Activated naive CD4-positive, alpha-beta T cell treated with Interleukin-2 at 50 U/mL for 16 hours (primary cell): ENCODE measurements around the gene PLS3.
"Not testable (repeated sequence)": the region's sequence is repeated elsewhere in the genome, so short reads cannot be mapped to it uniquely, and the experiment has no call there.

ENCODE experiments used
- DNase-seq: peaks from one replicate; pipeline ENCODE4 v3.0.0-alpha.2; 2020

The PLS3 gene

DNA sequence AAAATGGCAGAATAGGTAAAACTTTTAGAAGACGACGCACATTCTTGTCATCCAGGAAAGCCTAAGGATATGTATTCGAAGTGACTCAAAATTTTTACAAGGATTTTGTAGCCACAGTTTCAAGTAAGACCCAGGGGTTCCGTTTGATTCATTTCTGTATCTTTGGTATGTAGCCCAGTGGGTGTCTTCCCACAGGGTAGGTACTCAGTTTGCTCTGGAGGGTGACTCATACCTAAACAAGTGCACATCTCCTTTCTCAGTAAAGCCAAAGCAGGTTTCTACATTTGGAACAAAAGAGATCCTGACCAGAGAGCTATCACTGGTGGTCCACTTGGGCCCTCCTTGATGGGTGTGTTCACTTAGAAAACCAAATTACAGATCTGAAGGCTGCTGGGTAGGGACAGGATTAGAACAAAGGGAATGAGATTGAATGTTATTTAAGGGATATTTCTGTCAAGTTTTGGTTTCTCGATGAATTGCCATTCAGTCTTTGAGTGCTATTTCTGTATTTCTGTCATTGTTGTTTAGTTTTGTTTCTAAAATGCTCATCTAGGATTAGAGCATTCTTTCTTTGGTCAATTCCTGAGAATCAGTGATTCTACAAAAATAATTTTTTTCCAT is 56.1 kb downstream of the PLS3 start:
- DNase-seq, result no peak

GRCh38 chrX:115622534-115622933 is 61.6 kb downstream of the PLS3 start:
- no peak for DNase-seq

- no peak for DNase-seq
Measured at GRCh38 chrX:115624916-115625315, 63.9 kb downstream of the PLS3 start.

DNA sequence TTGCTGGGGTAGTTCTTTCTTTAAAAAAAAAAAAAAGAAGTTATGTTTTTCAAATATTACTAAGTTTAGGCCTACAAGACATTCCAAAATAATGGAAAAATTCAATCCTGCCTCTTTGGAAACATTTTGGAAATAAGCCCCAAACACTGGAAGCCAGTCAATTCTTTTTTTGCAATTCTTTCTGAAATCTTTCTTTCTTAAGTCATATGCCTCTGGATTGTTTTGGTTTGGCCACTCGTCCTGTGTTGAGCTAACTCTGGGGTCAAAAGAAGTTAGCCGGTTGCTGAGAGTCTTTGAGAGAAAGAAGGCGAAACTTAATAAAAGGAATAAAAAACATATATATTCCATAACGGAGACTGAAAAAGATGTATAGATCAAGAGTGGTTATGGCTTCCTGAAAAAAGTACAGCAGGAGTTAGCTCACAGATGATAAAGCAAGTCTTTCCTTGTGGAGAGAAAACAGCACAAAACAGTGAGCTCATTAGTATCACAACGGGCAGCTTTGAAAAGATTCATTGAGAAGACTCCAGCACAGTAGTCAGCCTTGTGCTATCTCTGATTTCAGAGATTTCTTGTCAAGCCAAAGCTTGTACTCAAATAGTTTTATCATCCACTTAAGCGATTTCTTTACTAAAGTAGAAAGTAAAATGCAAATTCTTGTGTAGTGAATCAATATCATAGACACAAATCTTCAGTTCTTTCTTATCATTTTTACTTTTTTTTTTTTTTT is 64.8 kb downstream of the PLS3 start:
- DNase-seq, result no peak

DNA sequence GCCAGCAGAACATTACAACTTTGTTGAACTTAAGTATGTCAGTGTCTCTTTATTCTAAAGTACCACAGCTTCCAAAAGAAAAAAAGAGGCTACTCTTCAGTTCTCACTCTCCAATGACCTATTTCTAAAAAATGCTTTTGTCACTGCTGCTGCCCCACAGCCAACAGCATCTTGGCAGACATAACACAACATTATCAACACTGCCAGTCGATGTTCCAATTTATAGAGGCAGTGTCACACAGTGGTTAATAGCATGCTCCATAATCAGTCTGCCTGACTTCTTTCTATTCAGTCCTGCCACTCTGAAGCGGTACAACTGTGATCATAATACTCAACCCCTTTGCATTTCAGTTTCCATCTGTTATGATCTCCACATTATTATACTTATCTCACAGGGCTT is 69.2 kb downstream of the PLS3 start:
- DNase-seq, result no peak

GRCh38 chrX:115632455-115632854 is 71.5 kb downstream of the PLS3 start:
- DNase-seq, result no peak

DNA sequence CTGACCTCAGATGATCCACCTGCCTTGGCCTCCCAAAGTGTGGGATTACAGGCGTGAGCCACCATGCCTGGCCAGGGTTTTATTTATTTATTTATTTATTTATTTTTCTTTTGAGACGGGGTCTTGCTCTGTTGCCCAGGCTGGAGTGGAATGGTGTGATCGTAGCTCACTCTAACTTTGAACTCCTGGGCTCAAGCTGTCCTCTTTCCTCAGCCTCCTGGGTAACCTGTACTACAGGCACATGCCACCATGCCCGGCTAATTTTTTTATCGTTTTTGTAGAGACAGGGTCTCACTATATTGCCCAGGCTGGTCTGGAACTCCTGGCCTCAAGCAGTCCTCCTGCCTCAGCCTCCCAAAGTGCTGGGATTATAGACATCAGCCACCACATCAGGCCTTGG is 72.4 kb downstream of the PLS3 start:
- DNase-seq, result not testable (repeated sequence)

GRCh38 chrX:115639334-115639880 is 78.4 kb downstream of the PLS3 start:
- no peak for DNase-seq

DNA sequence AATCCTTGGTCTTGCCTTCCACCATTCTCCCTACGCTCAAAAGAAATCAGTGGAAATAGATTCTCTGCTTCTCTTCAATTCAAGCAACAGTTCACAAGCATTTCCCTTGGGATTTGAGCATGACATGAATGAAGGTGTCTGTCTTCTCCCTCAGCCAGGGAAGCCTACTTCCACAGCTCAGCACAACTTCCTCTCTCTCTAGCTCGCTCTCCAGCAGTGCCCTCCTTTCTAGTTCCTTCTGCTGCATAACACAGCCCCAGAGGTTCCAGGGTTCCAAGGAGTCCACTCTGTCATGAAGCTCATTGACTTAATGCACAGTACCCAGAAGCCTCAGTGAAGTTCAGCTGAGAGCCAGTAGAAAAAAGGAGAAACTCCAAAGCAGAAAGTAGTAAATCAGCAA is 81.3 kb downstream of the PLS3 start:
- no peak for DNase-seq

DNA sequence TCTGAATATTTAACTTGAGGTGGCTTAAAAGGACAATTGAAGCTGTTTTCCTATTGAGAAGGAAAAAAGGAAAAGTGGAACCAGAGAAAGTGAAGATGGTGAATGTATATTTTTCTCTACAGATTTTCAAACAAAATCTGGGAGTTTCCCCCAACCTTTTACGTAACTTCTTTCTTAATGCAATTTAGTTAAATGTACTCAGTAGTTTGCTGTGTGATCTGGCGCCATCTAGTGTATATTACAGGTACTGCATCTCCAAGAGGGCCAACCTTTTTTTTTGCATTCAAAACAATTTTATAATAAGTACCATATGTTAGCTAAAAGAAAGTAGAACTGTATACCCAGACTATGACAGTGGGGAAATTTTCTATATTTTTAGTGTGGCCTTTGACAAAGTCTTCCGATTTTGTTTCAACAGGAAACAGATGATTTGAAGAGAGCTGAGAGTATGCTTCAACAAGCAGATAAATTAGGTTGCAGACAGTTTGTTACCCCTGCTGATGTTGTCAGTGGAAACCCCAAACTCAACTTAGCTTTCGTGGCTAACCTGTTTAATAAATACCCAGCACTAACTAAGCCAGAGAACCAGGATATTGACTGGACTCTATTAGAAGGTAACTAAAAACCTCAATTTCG is 82.0 kb downstream of the PLS3 start:
- DNase-seq, result no peak

- DNase-seq, result not testable (repeated sequence)
Measured at GRCh38 chrX:115644397-115644796, 83.4 kb downstream of the PLS3 start.

GRCh38 chrX:115649461-115650063 is 88.6 kb downstream of the PLS3 start:
- no peak for DNase-seq

- DNase-seq, result no peak
Measured at GRCh38 chrX:115650449-115650848, 89.5 kb downstream of the PLS3 start.

GRCh38 chrX:115650916-115651315 is 89.9 kb downstream of the PLS3 start:
- DNase-seq, result no peak

DNA sequence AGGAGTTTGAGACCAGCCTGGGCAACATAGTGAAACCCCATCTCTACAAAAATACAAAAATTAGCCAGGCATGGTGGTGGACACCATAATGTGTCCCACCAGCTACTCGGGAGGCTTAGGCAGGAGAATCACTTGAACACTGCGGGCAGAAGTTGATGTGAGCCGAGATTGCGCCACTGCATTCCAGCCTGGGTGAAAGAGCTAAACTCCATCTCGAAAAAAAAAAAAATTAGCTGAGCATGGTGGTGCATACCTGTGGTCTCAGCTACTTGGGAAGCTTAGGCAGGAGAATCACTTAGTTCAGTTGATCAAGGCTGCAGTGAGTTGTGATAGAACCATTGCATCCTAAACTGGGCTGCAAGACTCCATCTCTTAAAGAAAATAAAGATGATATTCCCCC is 91.2 kb downstream of the PLS3 start:
- no peak for DNase-seq

GRCh38 chrX:115665122-115665521 is 104.1 kb downstream of the PLS3 start:
- DNase-seq, result no peak

- DNase-seq, result no peak
Measured at GRCh38 chrX:115679460-115679859, 118.5 kb downstream of the PLS3 start.

DNA sequence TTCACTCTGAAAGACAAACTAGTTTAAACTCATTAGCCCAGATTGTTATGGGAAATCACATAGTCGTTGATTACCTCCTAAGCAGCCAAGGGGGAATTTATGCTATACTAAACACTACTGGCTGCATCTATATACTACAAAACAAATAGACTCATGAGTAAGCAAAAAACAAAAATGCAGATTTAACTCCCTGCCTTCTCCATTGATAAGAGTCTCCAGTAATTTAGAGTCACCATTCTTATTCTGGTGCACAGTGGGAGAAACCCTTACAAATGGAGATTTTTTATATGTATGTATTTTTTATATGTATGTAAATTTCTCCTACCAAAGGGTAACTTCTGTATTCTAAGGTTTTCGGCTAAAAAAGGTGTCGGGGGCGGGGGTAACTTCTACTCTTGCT is 126.6 kb downstream of the PLS3 start:
- DNase-seq, result no peak

DNA sequence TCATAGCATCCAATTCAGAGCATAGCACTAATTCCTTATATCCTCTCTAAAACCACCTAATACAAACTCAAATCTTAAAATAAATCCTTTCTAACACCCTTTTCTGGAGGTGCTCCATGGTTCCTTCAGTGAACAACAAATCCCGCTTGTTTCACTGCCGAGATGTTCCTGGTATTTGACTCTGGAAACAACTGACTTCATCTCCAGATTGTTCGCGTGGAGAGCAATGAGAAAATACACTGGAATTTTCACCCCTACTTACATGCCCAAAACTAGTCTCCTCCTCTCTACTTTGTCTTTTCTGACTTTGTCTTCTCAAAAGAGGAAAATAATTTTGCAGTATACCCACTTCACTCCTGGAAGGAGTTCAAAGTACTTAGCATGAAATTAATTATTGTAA is 129.0 kb downstream of the PLS3 start:
- DNase-seq, result no peak

- no peak for DNase-seq
Measured at GRCh38 chrX:115690511-115691216, 129.7 kb downstream of the PLS3 start.

GRCh38 chrX:115693476-115693875 is 132.5 kb downstream of the PLS3 start:
- DNase-seq, result no peak

DNA sequence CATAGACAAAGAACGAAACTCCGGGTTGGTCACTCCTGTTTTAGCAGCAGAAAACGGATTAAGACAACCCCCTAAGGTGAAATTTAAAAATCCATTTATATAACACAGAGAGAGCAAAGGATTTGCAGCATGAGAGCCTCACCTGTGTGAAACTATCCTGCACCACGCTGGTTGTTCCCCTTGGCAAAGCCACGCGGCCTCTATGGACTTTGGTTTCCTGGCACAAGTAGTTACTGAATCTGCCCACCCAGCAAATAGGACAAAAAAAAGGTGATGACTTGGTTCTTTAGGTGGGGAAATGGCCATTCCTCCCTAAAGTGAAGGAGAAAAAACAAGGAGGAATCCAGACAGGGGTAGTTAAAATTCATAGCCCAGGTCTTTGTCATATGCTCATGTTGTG is 133.1 kb downstream of the PLS3 start:
- DNase-seq, result no peak

GRCh38 chrX:115696039-115696438 is 135.1 kb downstream of the PLS3 start:
- no peak for DNase-seq
